Uterus (tissue), 4 donors: ENCODE results near the gene EPHB2. TPM values are rescaled to one million over a fixed set of nuclear protein-coding genes. Genes with fewer than 3 reads are reported as not detected.
"Not testable (repeated sequence)": the region's sequence is repeated elsewhere in the genome, so short reads cannot be mapped to it uniquely, and the experiment has no call there.

Experiments used
- DNase-seq, 2 donors: peaks; one replicate each; pipeline ENCODE4 v3.0.0-alpha.2; 2019 to 2020
- H3K27ac ChIP-seq, 2 donors: fragments of 200-600 bp; sonication (generic); 1 replicate in 1 of 2; 2 replicates in 1 of 2; pipeline ENCODE4 v1.5.1; 2016 to 2018
- H3K27me3 ChIP-seq, 2 donors: fragments of 200-600 bp; sonication (generic); one replicate each; pipeline ENCODE4 v1.5.1; 2018 to 2019; ENCODE audit warnings: control low read depth in 1 of 2
- H3K36me3 ChIP-seq, 2 donors: fragments of 200-600 bp; sonication (generic); one replicate each; pipeline ENCODE4 v1.5.1; 2019; ENCODE audit warnings: control low read depth in 1 of 2
- H3K4me1 ChIP-seq, 2 donors: fragments of 200-600 bp; sonication (generic); one replicate each; pipeline ENCODE4 v1.5.1; 2018 to 2019; ENCODE audit warnings: control low read depth in 1 of 2
- H3K4me3 ChIP-seq, 2 donors: fragments of 200-600 bp; sonication (generic); 1 replicate in 1 of 2; 2 replicates in 1 of 2; pipeline ENCODE4 v1.5.1; 2018 to 2019; ENCODE audit warnings: mild to moderate bottlenecking in 1 of 2
- H3K9me3 ChIP-seq, 2 donors: fragments of 200-600 bp; sonication (generic); one replicate each; pipeline ENCODE4 v1.5.1; 2019; ENCODE audit warnings: control low read depth in 1 of 2
- POLR2A ChIP-seq, 2 donors: fragments of 450-650 bp; IDR thresholded peaks; one replicate each; pipeline ENCODE4 v1.6.1; 2016; ENCODE audit warnings: antibody characterized with exemption in 2 of 2, mild to moderate bottlenecking in 1 of 2, moderate library complexity in 1 of 2
- intact Hi-C: fragments of 100-400 bp; cut with DNase I; formaldehyde crosslinking; loops from one replicate; pipeline ENCODE4 v1.15.1; 2023; ENCODE audit warnings: low total_unique reads
- total RNA-seq, 4 donors: library from RNA; depleted of rRNA in 3 of 4; stranded (reverse); fragments of >200 nt in 3 of 4; gene quantifications; one replicate each; pipeline versions ENCODE4 v1.1.0 to v1.2.4, GENCODE V29; 2014 to 2023
- TF ChIP-seq, protein P1 (sequence below), 4 experiments: fragments of 200-600 bp in 2 of 4; fragments of 450-650 bp in 2 of 4; sonication (generic) in 2 of 4; IDR thresholded peaks; one replicate each; pipeline ENCODE4 v1.5.1; 2016 to 2019; ENCODE audit warnings: antibody characterized with exemption in 4 of 4, mild to moderate bottlenecking in 2 of 4, moderate library complexity in 1 of 4
- donor health status: DM: yes; HTN: yes; CAD: no.

The EPHB2 gene
- total RNA-seq, 4 donors from 2014 or later, result under 0.01 to 49.6 (median 2.2) TPM

DNA sequence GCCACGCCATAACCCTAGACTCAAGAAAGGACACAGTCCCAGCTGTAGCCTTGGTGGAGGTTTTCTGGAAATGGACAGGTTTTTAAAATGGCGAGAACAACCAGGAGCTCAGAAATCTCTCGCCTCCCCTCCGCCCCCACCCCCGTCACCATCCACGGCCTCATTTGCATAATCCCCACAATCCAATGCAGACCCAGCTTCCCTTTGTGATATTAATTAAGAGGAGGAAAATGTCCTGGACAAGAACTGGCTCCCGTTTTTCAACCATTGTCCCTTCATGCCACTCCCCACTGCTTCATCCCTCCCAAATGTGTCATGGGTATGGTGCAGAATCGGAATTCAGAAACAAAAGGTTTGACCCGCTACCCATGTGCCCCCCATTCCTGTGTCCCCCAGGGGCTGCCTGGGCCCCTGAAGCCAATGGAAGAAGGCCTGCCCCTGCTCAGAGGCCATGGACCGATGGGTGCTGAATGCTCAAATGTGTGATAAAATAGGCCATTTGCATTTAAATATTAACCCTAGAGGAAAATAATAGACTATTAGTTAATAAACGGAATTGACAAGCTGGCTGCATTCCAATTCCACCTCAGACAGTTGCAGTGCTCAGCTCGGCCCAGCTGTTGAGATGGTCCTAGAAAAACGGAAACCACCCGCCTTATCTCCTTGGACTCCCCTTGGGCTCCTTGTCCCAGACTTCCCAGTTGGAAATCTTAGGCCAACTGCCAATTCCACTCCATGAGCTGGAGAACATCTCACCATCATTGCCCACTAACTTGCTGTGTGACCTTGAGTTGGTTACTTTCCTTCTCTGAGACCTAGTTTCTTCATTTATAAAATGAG, 10.7 kb upstream of the EPHB2 start:
- intact Hi-C loops, result no loop called here
- Histone ChIP-seq H3K9me3 (no peaks in the 10 kb centered on the region), H3K36me3 (no peaks in the 10 kb centered on the region), H3K27me3 (no peaks in the 10 kb centered on the region), H3K27ac (no peak overlapping the region), H3K4me1 (no peaks in the 10 kb centered on the region), H3K4me3 (no peak overlapping the region)
- TF ChIP-seq, protein P1, sequence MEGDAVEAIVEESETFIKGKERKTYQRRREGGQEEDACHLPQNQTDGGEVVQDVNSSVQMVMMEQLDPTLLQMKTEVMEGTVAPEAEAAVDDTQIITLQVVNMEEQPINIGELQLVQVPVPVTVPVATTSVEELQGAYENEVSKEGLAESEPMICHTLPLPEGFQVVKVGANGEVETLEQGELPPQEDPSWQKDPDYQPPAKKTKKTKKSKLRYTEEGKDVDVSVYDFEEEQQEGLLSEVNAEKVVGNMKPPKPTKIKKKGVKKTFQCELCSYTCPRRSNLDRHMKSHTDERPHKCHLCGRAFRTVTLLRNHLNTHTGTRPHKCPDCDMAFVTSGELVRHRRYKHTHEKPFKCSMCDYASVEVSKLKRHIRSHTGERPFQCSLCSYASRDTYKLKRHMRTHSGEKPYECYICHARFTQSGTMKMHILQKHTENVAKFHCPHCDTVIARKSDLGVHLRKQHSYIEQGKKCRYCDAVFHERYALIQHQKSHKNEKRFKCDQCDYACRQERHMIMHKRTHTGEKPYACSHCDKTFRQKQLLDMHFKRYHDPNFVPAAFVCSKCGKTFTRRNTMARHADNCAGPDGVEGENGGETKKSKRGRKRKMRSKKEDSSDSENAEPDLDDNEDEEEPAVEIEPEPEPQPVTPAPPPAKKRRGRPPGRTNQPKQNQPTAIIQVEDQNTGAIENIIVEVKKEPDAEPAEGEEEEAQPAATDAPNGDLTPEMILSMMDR (IDR thresholded peaks at IDR 0.05), result no peak
- no peak for TF ChIP-seq POLR2A (IDR thresholded peaks at IDR 0.05)
- DNase-seq, result no peak

DNA sequence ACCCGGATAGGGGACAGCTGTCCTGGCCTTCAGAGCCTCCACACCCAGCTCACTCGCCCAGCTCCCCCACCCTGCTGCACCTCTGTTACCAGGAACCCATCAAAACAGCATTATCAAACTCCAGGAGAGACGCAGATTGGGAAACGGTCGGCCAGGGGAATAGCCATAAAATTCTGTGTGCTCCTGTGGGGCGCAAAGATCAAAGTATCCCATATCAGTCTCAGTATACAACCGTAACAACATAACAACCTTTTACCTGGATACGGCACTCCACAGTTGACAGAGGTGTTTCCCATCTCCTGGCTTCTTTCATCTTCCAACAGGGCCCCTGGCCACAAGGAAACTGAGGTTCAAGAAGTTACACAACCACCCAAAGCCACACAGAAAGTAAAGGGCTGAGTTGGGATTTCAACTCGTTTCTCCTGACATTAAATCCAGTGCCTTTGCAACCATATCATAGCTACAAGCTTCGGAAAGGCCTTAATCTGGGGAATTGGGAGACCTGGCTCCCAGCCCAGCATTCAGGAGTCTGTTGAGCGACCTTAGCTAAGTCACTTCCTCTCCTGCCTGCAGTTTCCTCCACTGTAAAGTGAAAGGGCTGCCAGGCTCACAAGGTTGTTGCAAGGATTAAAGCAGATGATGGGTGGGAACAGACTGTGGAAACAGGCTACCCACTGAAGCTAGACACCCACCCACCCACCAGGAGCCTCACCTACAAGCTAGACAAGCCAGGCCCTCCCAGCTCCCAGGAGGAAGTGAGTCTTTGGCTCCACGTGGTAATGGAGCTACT, 8.1 kb upstream of the EPHB2 start:
- H3K27me3 ChIP-seq, result no peaks in the 10 kb centered on the region
- intact Hi-C loops, result no loop called here
- no peak overlapping the region for H3K4me3 ChIP-seq
- TF ChIP-seq, protein P1 (IDR thresholded peaks at IDR 0.05), result no peak
- TF ChIP-seq POLR2A (IDR thresholded peaks at IDR 0.05), result no peak
- no peak for DNase-seq
- no peaks in the 10 kb centered on the region for H3K36me3 ChIP-seq
- H3K4me1 ChIP-seq, result no peaks in the 10 kb centered on the region
- no peak overlapping the region for H3K27ac ChIP-seq
- no peaks in the 10 kb centered on the region for H3K9me3 ChIP-seq

DNA sequence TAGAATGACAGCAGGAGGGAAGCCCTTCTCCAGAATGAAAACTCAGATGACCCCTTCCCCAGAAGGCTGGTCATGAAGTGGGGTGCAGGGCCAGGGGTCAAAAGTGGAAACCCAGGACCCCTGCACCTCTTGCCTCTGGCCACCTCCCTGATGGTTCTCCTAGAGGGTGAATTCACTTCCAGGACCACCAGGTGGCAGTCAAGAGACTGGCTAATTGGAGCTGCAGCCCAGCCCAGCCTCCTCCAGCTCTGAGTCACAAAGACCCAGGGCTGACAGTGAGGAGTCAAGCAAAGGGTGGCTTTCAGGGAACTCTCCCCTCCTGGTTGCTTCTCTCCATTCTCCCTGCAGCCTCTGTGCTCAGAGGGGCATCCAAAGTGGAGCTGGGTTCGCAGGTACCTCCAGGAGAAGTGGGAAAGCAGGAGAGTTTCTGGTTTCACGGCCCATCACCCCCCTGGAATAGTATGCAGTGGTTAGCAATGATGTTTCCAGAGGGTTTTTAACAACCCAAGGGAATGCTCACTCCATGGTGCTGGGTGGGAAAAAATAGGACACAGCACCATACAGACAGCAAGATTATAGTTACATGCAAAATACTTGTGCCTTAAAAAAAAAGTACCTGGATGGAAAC, 6.1 kb upstream of the EPHB2 start:
- H3K27me3 ChIP-seq, result no peaks in the 10 kb centered on the region
- H3K27ac ChIP-seq, result no peak overlapping the region
- H3K4me1 ChIP-seq, result no peaks in the 10 kb centered on the region
- intact Hi-C loops, result no loop called here
- no peaks in the 10 kb centered on the region for H3K36me3 ChIP-seq
- TF ChIP-seq, protein P1 (IDR thresholded peaks at IDR 0.05), result peak; percentile 74 to 90 (median 88)
- no peak for TF ChIP-seq POLR2A (IDR thresholded peaks at IDR 0.05)
- DNase-seq, result peak; percentile 77 to 81
- H3K4me3 ChIP-seq, result no peak overlapping the region
- H3K9me3 ChIP-seq, result no peaks in the 10 kb centered on the region

- Histone ChIP-seq H3K27me3 (peaks cover 0 to 3% of the 10 kb centered on the region in 2 donors), H3K27ac (no peak overlapping the region), H3K4me3 (no peak overlapping the region), H3K36me3 (no peaks in the 10 kb centered on the region), H3K9me3 (no peaks in the 10 kb centered on the region), H3K4me1 (peaks cover 0 to 8% of the 10 kb centered on the region in 2 donors)
- no peak for DNase-seq
- TF ChIP-seq POLR2A (IDR thresholded peaks at IDR 0.05), result no peak
- TF ChIP-seq, protein P1 (IDR thresholded peaks at IDR 0.05), result no peak
- intact Hi-C loops, result no loop called here
These were observed 5.1 kb upstream of the EPHB2 start for GRCh38 chr1:22705586-22705985.

- H3K27me3 ChIP-seq, intact Hi-C loops, H3K4me3 ChIP-seq, H3K36me3 ChIP-seq, H3K4me1 ChIP-seq, DNase-seq, H3K27ac ChIP-seq, H3K9me3 ChIP-seq: not testable (repeated sequence)
These were observed 4.5 kb upstream of the EPHB2 start for GRCh38 chr1:22706100-22706499.
